GM20431 (cell line): ENCODE results near the gene ARL6IP4.

Source experiments
- in situ Hi-C: fragments of 300-500 bp; cut with MseI, MboI; formaldehyde crosslinking; loops from one replicate; pipeline ENCODE4 v1.15.0; 2020; ENCODE audit warnings: low sequenced_read_pairs; ENCODE audit not compliant: unreplicated experiment

The ARL6IP4 gene

GRCh38 chr12:123030686-123031085 is 50.2 kb downstream of the ARL6IP4 start:
- in situ Hi-C loops, result no loop called here

GRCh38 chr12:123031171-123031845 is 50.8 kb downstream of the ARL6IP4 start:
- in situ Hi-C loops, result no loop called here
